ENCODE measurements around the gene DCBLD1. TPM values are rescaled to one million over a fixed set of nuclear protein-coding genes. Genes with fewer than 3 reads are reported as not detected.

Gene DCBLD1
- total and polyA plus RNA-seq, 9 of the 15 experiments (the other 6 are each of a cell fraction or from before 2014, with no cell fraction given): 0.80 to 8.5 (median 6.8) TPM

- no peak overlapping the region for H3K4me3 ChIP-seq
- FAIRE-seq (no peak), DNase-seq (ENCODE audit: extremely low read depth in 1 of 4, low spot score in 3 of 4) (no peak), ATAC-seq (no peak)
- no peak overlapping the region for H3K9ac ChIP-seq (ENCODE audit: insufficient read depth in 1 of 2, low read depth in 2 of 2, low read length in 2 of 2)
- no peaks in the 10 kb centered on the region for H3K9me1 ChIP-seq (ENCODE audit: control insufficient read depth, insufficient read depth, low read length)
- H3K4me1 ChIP-seq (replicated peaks in 1 of 2; ENCODE audit: control insufficient read depth in 2 of 2, insufficient read depth in 2 of 2, low read length in 2 of 2): peaks cover 0 to 15% of the 10 kb centered on the region in 2 experiments; a peak in 2 of 5 replicates
- no peaks in the 10 kb centered on the region; the same call in 2 of the 3 replicates for H3K36me3 ChIP-seq (ENCODE audit: control insufficient read depth, insufficient read depth, low read length)
- intact Hi-C loops (cut with micrococcal nuclease) (no loop called here), in situ Hi-C loops (cut with MboI) (no loop called here)
- WGBS (ENCODE audit: insufficient coverage, low coverage, missing lambda C conversion rate): 84% methylated on average over 4 of the region's 4 CpGs
- no peaks in the 10 kb centered on the region for H3K27me3 ChIP-seq (ENCODE audit: control insufficient read depth in 2 of 2, insufficient read depth in 2 of 2, low read length in 2 of 2)
- H3K79me2 ChIP-seq (ENCODE audit: control insufficient read depth, insufficient read depth, low read length): no peaks in the 10 kb centered on the region
- no peak overlapping the region for H2AFZ ChIP-seq (ENCODE audit: low read depth, low read length)
- CTCF ChIA-PET (ENCODE audit: low intra/inter-chr PET ratio): no interaction called here
- no peak overlapping the region for H3K27ac ChIP-seq (ENCODE audit: extremely low read depth, low read depth, low read length)
- no peak overlapping the region for H3K4me2 ChIP-seq (ENCODE audit: insufficient read depth, low read length)
- no peaks in the 10 kb centered on the region for H3K9me3 ChIP-seq (replicated peaks; ENCODE audit: control insufficient read depth, insufficient read depth, low read depth, low read length)
- H4K20me1 ChIP-seq (replicated peaks; ENCODE audit: control insufficient read depth, insufficient read depth, low read length): no peaks in the 10 kb centered on the region
- POLR2A ChIA-PET: no interaction called here
- no TSS peak for BruUV-seq (replicated peaks)
- TF ChIP-seq ZNF134 (CRISPR knock-in tag; conservative IDR thresholded peaks at IDR 0.05) (no peak), FOS (IDR thresholded peaks at IDR 0.05; ENCODE audit: extremely low read depth, insufficient read length) (no peak), ZNF316 (IDR thresholded peaks at IDR 0.05) (no peak), JUND (IDR thresholded peaks at IDR 0.05; ENCODE audit: borderline replicate concordance, low read depth, low read length) (no peak), JUND (tag; IDR thresholded peaks at IDR 0.05; ENCODE audit: borderline replicate concordance, low read depth, low read length) (no peak), ZFPM2 (CRISPR knock-in tag; IDR thresholded peaks at IDR 0.05) (no peak), ZNF384 (IDR thresholded peaks at IDR 0.05; ENCODE audit: low read depth, low read length) (no peak), SMAD1 (IDR thresholded peaks at IDR 0.05; ENCODE audit: low read depth, low read length, partially characterized antibody) (no peak), ATF2 (CRISPR knock-in tag; IDR thresholded peaks at IDR 0.05) (no peak), ZEB2 (IDR thresholded peaks at IDR 0.05) (no peak), ZNF407 (IDR thresholded peaks at IDR 0.05; ENCODE audit: low read depth) (no peak), ZNF165 (CRISPR knock-in tag; IDR thresholded peaks at IDR 0.05; ENCODE audit: borderline replicate concordance) (no peak), PHF21A (IDR thresholded peaks at IDR 0.05; ENCODE audit: borderline replicate concordance, low read depth) (no peak)
These were observed 51.3 kb downstream of the DCBLD1 start for GRCh38 chr6:117533775-117534174.
